ENCODE measurements around the gene DENND11.
A peak's percentile ranks its signal among the peaks of the same experiment; 100 is the strongest.

The DENND11 gene

DNA sequence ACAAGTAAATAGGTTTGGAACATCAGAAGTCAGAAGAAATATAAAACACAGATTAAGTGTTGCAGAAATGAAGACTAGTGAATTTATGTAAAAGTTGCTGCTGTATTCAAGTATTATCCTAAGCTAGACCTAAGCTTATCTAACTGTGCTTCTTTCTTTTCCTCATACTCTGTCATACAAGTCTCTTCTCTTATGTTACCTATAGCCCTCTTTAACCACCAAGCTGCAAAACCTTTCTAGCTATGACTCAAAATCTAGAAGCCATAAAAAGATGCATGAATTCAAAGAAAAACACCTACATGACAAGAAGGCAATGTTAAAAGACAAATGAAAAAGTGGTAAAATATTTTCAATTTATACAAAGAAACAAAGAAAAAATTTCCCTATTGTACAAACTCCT lies 23.0 kb downstream of the DENND11 start:
- DNase-seq (ENCODE audit: low read depth) = no peak

DNA sequence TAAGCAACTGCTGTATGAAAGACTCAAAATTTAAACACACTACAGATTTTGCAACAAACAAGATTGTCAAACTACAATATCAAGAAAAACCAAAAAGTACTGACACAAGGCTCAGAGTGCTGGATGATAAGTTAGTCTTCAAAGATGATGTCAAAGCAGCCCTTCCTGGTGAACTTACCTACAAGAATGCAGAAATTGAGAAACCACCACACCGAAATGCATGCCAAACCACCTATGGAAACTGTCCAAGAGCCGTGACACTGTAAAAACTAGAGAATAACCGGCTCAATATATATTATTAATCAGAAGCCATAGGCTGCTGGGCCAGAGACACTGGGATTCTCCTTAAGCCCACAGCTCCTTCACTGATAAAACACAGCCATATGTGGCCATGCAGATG lies 25.3 kb downstream of the DENND11 start:
- DNase-seq (ENCODE audit: low read depth) = no peak

DNA sequence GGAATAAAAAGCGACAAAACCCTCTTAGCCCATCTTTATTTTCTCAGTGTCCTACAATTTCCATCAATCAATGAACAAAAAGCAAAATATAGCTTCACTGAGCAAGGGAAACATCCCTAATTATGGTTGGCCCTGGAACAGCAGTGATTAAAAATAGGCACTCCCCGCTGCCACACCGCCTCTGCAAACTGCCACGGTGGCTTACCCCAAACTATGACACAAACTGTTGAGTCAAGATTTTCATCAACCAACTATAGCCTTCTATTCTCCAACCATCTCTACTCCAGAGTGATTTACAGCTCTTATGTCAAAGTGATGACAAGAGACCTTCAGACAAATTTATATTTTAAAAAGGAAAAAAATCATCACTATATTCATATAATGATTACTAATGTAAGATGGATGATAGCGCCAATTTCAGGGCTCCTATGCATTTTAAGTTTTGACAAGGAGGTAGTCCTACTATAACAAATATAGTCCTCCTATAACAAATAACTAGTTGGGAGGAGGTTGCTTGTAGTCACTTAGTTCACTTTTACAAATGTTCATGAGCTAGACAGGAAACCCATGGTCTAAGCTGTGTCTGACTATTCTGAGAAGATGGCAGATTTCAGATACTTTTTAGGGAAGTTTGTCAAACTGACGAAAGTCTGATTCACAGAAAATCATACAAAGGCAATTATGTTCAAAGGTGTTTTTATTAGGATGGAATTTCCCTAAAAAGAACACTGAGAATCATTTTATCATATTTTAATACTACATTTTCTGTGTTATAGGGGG lies 26.3 kb downstream of the DENND11 start:
- DNase-seq (ENCODE audit: low read depth) = no peak

DNA sequence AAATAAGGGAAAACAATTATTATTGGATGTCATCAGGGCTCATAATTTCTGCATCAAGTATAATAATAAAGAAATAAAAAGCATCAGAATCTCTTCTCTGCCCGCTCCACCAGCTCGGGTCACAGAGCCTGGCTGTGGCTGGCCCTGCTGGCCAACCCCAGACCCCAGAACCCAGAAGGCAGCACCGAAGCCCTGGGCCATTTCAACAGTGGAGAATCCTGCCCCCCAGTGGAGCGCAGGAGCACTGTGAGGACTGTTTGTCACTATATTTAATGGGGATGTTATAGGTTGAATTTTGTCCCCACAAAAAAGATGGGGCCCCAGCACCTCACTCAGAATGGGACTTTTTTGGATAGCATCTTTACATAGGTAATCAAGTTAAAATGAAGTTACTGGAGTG lies 27.3 kb downstream of the DENND11 start:
- DNase-seq (ENCODE audit: low read depth) = no peak

DNA sequence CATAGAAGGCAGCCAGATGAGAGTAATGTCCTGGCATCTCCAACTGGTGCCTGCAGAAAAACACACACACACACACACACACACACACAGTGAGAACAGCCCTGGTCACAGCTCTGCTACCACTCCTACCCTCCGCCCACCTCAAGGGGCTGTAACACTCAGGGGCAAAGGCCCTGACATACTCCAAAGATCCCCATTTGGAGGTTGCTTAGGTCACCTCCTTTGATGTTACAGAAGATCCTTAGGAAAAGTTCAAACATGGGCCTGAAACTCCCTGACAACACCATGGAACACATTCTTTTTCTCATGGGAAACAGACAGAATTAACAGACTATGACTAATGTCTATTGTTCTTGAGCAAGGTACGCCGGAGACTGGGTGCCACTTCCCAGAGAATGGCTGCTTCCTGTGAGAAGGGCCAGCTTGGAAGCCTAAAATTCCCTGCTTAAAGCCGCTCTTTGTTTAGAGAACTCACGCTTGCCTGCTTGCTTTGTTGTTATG lies 27.7 kb downstream of the DENND11 start:
- DNase-seq (ENCODE audit: low read depth) = no peak

DNA sequence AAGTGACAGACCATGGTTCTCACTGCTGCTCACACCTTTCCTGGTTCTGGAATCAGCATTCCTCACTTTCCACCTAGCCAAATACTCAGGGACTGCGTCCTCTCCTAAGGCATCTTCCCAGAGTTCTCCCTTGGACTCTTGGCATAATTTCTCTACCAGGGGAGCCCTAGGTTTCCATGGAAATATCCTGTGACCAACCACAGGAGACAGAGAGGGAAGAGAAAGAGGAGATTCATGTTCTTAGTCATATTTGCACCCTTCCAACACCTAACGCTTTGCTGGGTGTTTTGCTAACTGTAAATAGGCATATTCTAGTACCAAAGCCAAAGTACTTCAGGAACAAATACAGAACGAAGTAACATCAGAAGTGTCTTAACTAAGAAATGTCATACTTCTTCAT lies 28.6 kb downstream of the DENND11 start:
- no peak for DNase-seq (ENCODE audit: low read depth)

DNA sequence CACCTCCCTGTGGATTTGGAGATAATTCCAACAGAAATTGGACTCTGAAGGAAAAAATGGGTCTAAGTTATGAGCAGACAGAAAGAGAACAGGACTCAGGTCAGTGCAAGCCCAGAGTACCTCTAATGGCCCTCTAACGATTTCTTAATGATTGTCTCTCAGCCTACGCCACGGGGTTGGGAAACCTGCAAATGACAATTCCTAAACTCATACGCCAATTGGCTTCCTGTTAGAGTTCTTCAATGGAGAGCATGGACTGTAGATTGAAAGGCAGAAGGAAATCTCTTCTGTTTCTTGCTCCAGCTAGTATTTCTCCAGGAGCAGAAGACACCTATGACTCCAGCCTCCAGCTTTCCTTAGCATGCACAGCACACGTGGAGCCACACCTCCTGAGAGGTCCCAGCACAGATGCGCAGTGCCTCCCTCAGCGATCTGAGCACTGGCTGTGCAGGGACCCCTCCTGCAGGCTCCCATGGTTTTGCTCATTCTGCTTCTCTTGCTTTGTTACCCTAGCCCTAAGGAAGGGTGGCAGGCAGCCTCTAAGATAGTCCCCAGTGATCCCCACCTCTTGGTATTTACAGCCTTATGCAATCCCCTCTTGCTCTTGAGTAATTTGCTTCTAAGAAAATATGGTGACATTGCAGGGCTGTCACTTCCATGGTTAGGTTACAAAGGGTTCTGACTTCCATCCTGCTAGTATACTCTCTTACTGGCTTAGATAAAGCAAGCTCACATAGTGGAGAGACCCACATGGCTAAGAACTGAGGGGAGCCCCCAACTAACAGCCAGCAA lies 30.1 kb downstream of the DENND11 start:
- DNase-seq (ENCODE audit: low read depth) = no peak

DNA sequence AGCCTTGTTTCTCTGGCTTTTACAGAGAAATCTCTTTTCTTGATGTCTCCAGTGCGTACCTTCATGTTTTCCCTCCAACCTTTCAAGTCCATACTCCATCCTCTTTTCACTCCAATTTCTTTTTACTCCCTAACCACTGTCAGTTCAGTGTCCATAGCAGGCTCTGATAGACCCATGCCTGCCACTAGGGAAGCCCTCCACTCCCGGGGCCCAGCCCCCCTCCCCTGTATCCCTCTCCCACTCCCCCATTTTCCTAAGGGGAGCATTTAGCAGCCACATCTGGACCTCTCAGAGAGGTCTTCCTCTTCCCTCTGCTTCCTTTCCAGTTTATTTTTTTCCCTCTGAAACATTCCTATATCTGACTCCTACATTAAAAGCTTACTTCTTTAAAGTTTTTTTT lies 33.1 kb downstream of the DENND11 start:
- DNase-seq (ENCODE audit: low read depth) = no peak

DNA sequence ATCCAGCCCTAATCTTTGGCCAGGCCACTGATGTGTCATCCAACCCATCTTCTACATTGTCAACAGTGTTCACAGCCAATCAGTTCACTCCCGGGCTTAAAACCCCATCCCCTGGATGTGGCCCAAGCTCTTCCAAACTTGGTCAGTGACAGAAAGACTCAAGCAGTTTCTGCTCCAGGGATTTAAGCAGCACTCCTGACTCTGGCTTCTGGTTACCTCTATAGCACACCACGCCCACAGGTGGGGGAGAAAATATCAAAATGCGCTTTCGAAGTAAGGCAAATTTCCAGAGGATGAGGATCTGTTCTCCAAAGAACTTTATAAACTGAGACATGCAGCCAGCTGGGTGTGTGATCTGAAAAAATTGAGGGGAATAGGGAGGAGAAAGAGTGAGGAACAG lies 35.9 kb downstream of the DENND11 start:
- no peak for DNase-seq (ENCODE audit: low read depth)

DNA sequence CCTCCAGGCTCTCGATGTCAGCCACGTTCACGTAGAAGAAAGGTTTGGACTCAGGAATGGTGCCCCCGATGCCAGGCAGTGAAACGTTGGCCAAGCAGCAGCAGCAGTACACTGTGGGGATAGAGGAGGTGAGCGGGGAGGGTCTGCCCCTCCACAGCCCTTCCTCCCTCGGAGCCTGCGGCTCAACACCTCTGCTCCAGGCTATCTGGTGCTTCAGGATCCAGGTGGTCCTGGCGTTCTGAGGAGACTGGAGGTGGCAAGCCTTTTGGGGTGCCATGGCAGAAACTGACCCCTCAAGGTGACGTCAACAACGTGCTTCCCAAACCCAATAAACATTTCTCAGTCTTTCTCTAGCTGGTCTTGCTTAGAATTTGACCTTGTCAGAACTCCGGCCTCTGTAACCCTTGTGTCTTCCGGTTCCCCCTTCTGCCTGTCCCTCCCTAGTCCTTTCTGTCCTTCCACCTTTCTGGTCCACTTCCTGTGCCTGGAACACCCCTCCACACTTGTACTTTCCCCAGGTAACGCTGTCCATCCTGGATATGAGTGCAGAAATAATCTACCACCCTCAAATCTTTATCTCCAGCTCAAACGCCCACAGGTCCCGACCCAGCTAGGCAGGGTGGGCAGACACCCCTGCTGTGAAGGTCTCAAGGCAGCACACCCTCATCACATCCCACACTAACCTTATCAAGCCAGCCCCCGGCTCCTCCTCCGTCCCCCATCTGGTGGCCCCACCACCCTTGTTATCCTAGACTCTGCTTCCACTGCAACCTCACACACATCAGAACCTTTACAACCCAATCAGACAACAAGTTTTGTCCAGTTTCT lies 36.5 kb downstream of the DENND11 start:
- DNase-seq (ENCODE audit: low read depth) = no peak

DNA sequence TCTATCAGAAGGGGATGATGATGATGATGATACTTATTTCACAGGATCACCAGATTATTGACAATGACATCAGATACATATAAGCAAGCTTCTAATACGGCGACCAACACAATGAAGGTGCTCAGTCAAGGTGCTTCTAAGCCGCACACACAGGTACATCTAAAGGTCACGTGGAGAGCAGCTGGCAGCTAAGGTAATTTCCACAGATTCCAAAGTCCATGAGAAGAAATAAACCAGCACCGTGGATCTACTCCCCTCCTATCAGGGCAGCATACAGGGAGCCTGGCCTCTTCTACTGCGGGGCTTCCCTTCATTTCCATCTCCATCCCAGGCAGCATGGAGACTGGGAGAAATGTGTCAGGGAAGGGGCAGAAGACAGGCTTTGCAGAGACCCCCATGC lies 37.5 kb downstream of the DENND11 start:
- DNase-seq (ENCODE audit: low read depth) = no peak

DNA sequence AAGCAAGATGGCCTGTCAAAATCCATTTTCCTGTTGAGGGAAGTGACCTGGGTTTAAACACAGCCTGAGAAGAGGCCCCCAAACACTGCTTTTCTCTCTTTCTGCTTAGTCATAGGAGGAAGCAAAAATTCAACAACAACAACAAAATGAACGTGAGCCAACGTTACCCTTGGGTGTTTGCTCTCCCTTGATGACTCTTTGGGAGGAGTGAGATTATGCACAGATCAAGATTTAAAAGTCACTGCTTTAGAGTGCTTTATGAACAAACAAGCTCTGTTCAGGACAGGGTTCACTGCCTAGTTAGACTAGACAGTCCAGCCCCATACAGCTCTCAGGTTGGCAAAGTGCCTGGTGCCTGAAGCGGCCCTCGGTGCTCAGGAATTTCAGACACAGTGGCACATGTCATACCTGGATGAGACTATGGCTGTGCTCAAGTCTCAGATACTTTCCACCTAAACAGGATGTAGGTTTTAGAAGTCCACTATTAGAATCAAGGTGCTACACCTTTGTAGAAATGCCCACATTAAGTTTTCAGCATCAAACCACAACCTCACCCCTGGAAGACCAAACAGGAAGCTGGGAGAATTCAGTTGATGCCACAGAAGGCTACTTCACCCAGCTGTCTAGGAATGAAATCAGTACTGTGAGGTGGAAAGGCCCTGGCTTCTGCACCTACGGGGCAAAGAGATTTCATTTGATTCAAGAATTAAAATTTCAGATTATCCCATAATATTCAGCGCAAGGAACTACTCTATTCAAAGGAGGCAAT lies 38.7 kb downstream of the DENND11 start:
- no peak for DNase-seq (ENCODE audit: low read depth)

DNA sequence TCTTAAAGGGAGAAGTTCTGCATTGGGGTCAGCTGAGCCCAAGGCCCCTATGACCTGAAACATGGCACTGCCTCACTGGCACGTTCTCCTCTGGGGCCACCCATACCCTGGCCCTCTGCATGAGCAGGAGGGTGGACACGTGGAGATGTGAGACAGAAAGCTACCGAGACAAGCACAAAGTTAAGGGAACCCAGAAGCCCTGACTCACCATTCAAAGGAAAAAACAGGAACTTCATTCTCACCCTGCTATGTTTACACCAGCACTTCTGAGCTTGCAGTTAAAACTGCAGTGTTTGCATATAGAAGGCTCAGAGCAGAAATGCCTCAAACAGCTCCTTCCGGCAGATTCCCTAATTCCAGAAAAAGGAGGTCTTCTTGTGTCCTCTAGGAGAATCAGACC lies 41.7 kb downstream of the DENND11 start:
- DNase-seq (ENCODE audit: low read depth) = no peak

DNA sequence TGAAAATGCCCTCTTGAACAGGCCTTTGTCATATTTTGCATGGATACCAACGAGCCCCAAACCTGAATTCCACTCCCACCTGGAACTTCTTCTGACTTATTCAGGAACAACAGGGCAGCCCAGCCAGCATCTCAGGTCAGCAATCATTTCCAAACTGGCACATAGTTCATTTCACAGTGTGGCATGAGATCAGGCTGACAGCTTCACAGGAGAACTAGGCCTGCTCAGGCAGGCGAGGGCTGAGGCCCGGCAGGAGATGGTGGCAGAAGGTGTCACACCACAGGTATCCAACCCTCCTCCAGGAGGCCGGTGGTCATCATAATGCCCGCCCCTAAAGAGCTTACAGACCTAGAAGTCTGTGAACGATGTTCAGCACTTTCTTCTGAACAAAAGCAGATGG lies 42.5 kb downstream of the DENND11 start:
- DNase-seq (ENCODE audit: low read depth) = no peak

DNA sequence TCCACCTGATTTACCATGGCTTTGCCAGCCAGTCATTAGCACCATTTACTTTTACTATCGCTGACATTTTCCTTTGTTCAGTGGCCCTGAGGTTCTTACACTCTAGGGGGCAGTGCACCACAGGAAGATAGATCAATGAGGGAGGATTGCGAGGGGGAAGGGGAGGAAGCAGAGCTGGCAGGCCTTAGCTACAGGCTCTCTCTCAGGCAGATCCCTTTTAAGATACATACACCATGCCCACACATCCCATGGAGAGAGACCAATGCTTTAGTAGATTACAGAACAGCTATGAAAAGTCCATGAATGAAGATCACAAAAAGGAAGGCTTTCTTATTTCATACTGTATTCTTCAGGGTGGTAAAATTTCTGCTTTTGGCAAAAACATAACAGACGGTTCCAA lies 47.4 kb downstream of the DENND11 start:
- peak; percentile 16 for DNase-seq (ENCODE audit: low read depth)

DNA sequence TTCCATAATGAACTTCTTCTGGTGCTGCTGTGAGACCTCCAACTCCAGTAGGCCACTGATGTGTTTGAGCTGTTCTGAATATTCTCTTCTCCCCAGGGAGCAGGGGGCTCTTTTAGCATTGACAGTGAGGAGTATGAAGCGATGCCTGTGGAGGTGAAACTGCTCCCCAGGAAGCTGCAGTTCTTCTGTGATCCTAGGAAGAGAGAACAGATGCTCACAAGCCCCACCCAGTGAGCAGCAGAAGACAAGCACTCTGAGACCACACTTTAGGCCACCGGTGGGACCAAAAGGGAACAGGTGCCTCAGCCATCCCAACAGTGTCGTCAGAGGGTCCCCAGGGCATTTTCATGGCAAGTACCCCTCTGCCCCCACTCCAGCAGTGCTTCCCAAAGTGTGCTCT lies 49.3 kb downstream of the DENND11 start:
- no peak for DNase-seq (ENCODE audit: low read depth)
